ENCODE results near the gene TACC2. TPM values are rescaled to one million over a fixed set of nuclear protein-coding genes. Genes with fewer than 3 reads are reported as not detected.
A peak's percentile ranks its signal among the peaks of the same experiment; 100 is the strongest.

TACC2 gene
- total RNA-seq, 2 experiments from 2014 or later, result not detected

GRCh38 chr10:122112625-122113160, 123.7 kb downstream of the TACC2 start:
- Mint-ChIP-seq H3K4me3 (no peak overlapping the region), H3K4me1 (peaks cover 3% of the 10 kb centered on the region), H3K9me3 (ENCODE audit: low read depth) (no peaks in the 10 kb centered on the region), H3K36me3 (no peaks in the 10 kb centered on the region), H3K27me3 (peaks cover 57% of the 10 kb centered on the region), H3K27ac (no peak overlapping the region)
- DNase-seq (no peak), ATAC-seq (no peak)
- CTCF ChIA-PET, result no interaction called here

- peaks cover 3% of the 10 kb centered on the region for H3K4me1 Mint-ChIP-seq
- peaks cover 57% of the 10 kb centered on the region for H3K27me3 Mint-ChIP-seq
- H3K9me3 Mint-ChIP-seq (ENCODE audit: low read depth), result no peaks in the 10 kb centered on the region
- no peaks in the 10 kb centered on the region for H3K36me3 Mint-ChIP-seq
- no peak overlapping the region for H3K4me3 Mint-ChIP-seq
- DNase-seq, result no peak
- ATAC-seq, result peak; percentile 27
- CTCF ChIA-PET, result no interaction called here
- no peak overlapping the region for H3K27ac Mint-ChIP-seq
Observed at GRCh38 chr10:122113161-122113944, 124.4 kb downstream of the TACC2 start.

GRCh38 chr10:122113945-122114747, 125.2 kb downstream of the TACC2 start:
- Mint-ChIP-seq H3K27ac (no peak overlapping the region), H3K4me3 (no peak overlapping the region), H3K4me1 (peaks cover 3% of the 10 kb centered on the region), H3K9me3 (ENCODE audit: low read depth) (no peaks in the 10 kb centered on the region), H3K27me3 (peaks cover 57% of the 10 kb centered on the region), H3K36me3 (no peaks in the 10 kb centered on the region)
- CTCF ChIA-PET, result no interaction called here
- no peak for DNase-seq
- ATAC-seq, result no peak

- no peak for ATAC-seq
- Mint-ChIP-seq H3K4me3 (no peak overlapping the region), H3K27ac (no peak overlapping the region), H3K9me3 (ENCODE audit: low read depth) (no peaks in the 10 kb centered on the region), H3K27me3 (peaks cover 49% of the 10 kb centered on the region), H3K4me1 (peaks cover 3% of the 10 kb centered on the region), H3K36me3 (no peaks in the 10 kb centered on the region)
- CTCF ChIA-PET, result no interaction called here
- no peak for DNase-seq
Observed at GRCh38 chr10:122115874-122116273, 126.9 kb downstream of the TACC2 start.

GRCh38 chr10:122116331-122116730, 127.4 kb downstream of the TACC2 start:
- no peak overlapping the region for H3K4me3 Mint-ChIP-seq
- H3K27me3 Mint-ChIP-seq, result peaks cover 44% of the 10 kb centered on the region
- no peak for ATAC-seq
- peaks cover 3% of the 10 kb centered on the region for H3K4me1 Mint-ChIP-seq
- H3K36me3 Mint-ChIP-seq, result no peaks in the 10 kb centered on the region
- DNase-seq, result no peak
- no peaks in the 10 kb centered on the region for H3K9me3 Mint-ChIP-seq (ENCODE audit: low read depth)
- CTCF ChIA-PET, result no interaction called here
- H3K27ac Mint-ChIP-seq, result no peak overlapping the region

- DNase-seq (no peak), ATAC-seq (no peak)
- Mint-ChIP-seq H3K4me1 (peaks cover 3% of the 10 kb centered on the region), H3K27me3 (peaks cover 34% of the 10 kb centered on the region), H3K27ac (no peak overlapping the region), H3K36me3 (no peaks in the 10 kb centered on the region), H3K9me3 (ENCODE audit: low read depth) (no peaks in the 10 kb centered on the region), H3K4me3 (no peak overlapping the region)
- CTCF ChIA-PET, result no interaction called here
Observed at GRCh38 chr10:122117475-122117874, 128.5 kb downstream of the TACC2 start.

- H3K27ac Mint-ChIP-seq, result no peak overlapping the region
- no peaks in the 10 kb centered on the region for H3K36me3 Mint-ChIP-seq
- H3K4me1 Mint-ChIP-seq, result no peaks in the 10 kb centered on the region
- DNase-seq (no peak), ATAC-seq (no peak)
- H3K27me3 Mint-ChIP-seq, result peaks cover 16% of the 10 kb centered on the region
- CTCF ChIA-PET, result no interaction called here
- H3K9me3 Mint-ChIP-seq (ENCODE audit: low read depth), result no peaks in the 10 kb centered on the region
- no peak overlapping the region for H3K4me3 Mint-ChIP-seq
Observed at GRCh38 chr10:122120008-122120744, 131.2 kb downstream of the TACC2 start.

GRCh38 chr10:122121059-122121458, 132.1 kb downstream of the TACC2 start:
- Mint-ChIP-seq H3K27ac (no peak overlapping the region), H3K36me3 (no peaks in the 10 kb centered on the region), H3K4me1 (no peaks in the 10 kb centered on the region), H3K9me3 (ENCODE audit: low read depth) (no peaks in the 10 kb centered on the region), H3K4me3 (no peak overlapping the region), H3K27me3 (peaks cover 7% of the 10 kb centered on the region)
- ATAC-seq, result no peak
- no peak for DNase-seq
- CTCF ChIA-PET, result no interaction called here

- H3K4me1 Mint-ChIP-seq, result no peaks in the 10 kb centered on the region
- H3K9me3 Mint-ChIP-seq (ENCODE audit: low read depth), result no peaks in the 10 kb centered on the region
- H3K27me3 Mint-ChIP-seq, result no peaks in the 10 kb centered on the region
- H3K36me3 Mint-ChIP-seq, result no peaks in the 10 kb centered on the region
- H3K27ac Mint-ChIP-seq, result no peak overlapping the region
- DNase-seq (no peak), ATAC-seq (no peak)
- H3K4me3 Mint-ChIP-seq, result no peak overlapping the region
- CTCF ChIA-PET, result no interaction called here
Observed at GRCh38 chr10:122122493-122122892, 133.5 kb downstream of the TACC2 start.

- Mint-ChIP-seq H3K27me3 (no peaks in the 10 kb centered on the region), H3K4me3 (no peak overlapping the region), H3K27ac (no peak overlapping the region), H3K9me3 (ENCODE audit: low read depth) (no peaks in the 10 kb centered on the region), H3K36me3 (no peaks in the 10 kb centered on the region), H3K4me1 (no peaks in the 10 kb centered on the region)
- ATAC-seq, result no peak
- DNase-seq, result no peak
- CTCF ChIA-PET, result no interaction called here
Observed at GRCh38 chr10:122123186-122123585, 134.2 kb downstream of the TACC2 start.

- no peaks in the 10 kb centered on the region for H3K36me3 Mint-ChIP-seq
- no peak overlapping the region for H3K4me3 Mint-ChIP-seq
- H3K27ac Mint-ChIP-seq, result no peak overlapping the region
- H3K4me1 Mint-ChIP-seq, result no peaks in the 10 kb centered on the region
- no peaks in the 10 kb centered on the region for H3K9me3 Mint-ChIP-seq (ENCODE audit: low read depth)
- CTCF ChIA-PET, result no interaction called here
- ATAC-seq, result no peak
- no peak for DNase-seq
- no peaks in the 10 kb centered on the region for H3K27me3 Mint-ChIP-seq
Observed at GRCh38 chr10:122124342-122124741, 135.4 kb downstream of the TACC2 start.

- CTCF ChIA-PET, result interaction anchor here (0.6 kb wide), 2 partner anchors 10 to 141 kb away, joined by 3 read pairs; no protein-coding TSS in a partner anchor
- Mint-ChIP-seq H3K27ac (no peak overlapping the region), H3K4me3 (no peak overlapping the region), H3K36me3 (no peaks in the 10 kb centered on the region), H3K27me3 (no peaks in the 10 kb centered on the region), H3K9me3 (ENCODE audit: low read depth) (no peaks in the 10 kb centered on the region), H3K4me1 (no peaks in the 10 kb centered on the region)
- ATAC-seq (no peak), DNase-seq (no peak)
Observed at GRCh38 chr10:122124808-122125207, 135.8 kb downstream of the TACC2 start.
